ENCODE measurements around the gene SLC16A8.

Gene SLC16A8

DNA sequence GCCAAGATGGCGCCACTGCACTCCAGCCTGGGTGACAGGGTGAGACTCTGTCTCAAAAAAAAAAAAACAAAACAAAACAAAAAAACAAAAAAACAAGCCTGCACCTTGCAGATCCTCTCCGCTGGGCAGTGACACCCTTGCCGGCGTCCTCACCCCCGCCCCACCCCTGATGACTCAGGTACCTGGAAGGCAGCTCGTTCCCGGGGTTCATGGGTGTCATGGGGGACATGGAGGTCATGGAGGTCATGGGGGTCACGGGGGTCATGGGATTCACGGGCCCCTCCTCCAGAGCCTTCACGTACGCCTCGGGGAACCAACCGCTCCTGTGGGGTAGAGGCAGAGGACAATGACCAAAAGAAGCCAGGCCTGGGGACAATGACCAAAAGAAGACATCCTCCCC, 3.0 kb upstream of the SLC16A8 start:
- no peak overlapping the region for H3K9ac ChIP-seq (ENCODE audit: low read depth, low read length)
- no peak overlapping the region for H2AFZ ChIP-seq (ENCODE audit: low read depth, low read length)
- DNase-seq: no peak
- H3K27me3 ChIP-seq (ENCODE audit: insufficient read depth, low read length, poor library complexity): no peaks in the 10 kb centered on the region
- no peaks in the 10 kb centered on the region for H3K9me3 ChIP-seq (ENCODE audit: insufficient read depth, low read length, severe bottlenecking)
- no peaks in the 10 kb centered on the region for H3K36me3 ChIP-seq (ENCODE audit: insufficient read depth, low read length)
- ATAC-seq (ENCODE audit: insufficient read depth, low read depth): no peak
- H3K4me3 ChIP-seq (ENCODE audit: low read depth in 1 of 2, low read length in 2 of 2): no peak overlapping the region
- no peak overlapping the region for H3K27ac ChIP-seq (ENCODE audit: low read length)
- H4K20me1 ChIP-seq (ENCODE audit: insufficient read depth, low read length): no peaks in the 10 kb centered on the region
- H3K4me2 ChIP-seq (ENCODE audit: insufficient read depth, low read length): no peak overlapping the region
- H3K79me2 ChIP-seq (ENCODE audit: insufficient read depth, low read length): no peaks in the 10 kb centered on the region
- no peaks in the 10 kb centered on the region for H3K4me1 ChIP-seq (ENCODE audit: insufficient read depth, low read length)
- TF ChIP-seq, protein P1, sequence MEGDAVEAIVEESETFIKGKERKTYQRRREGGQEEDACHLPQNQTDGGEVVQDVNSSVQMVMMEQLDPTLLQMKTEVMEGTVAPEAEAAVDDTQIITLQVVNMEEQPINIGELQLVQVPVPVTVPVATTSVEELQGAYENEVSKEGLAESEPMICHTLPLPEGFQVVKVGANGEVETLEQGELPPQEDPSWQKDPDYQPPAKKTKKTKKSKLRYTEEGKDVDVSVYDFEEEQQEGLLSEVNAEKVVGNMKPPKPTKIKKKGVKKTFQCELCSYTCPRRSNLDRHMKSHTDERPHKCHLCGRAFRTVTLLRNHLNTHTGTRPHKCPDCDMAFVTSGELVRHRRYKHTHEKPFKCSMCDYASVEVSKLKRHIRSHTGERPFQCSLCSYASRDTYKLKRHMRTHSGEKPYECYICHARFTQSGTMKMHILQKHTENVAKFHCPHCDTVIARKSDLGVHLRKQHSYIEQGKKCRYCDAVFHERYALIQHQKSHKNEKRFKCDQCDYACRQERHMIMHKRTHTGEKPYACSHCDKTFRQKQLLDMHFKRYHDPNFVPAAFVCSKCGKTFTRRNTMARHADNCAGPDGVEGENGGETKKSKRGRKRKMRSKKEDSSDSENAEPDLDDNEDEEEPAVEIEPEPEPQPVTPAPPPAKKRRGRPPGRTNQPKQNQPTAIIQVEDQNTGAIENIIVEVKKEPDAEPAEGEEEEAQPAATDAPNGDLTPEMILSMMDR (IDR thresholded peaks at IDR 0.05; ENCODE audit: borderline replicate concordance, extremely low read depth, low read length, poor library complexity, severe bottlenecking): no peak
- no peak for TF ChIP-seq EZH2 (IDR thresholded peaks at IDR 0.05; ENCODE audit: borderline replicate concordance, low read depth, low read length, severe bottlenecking)

DNA sequence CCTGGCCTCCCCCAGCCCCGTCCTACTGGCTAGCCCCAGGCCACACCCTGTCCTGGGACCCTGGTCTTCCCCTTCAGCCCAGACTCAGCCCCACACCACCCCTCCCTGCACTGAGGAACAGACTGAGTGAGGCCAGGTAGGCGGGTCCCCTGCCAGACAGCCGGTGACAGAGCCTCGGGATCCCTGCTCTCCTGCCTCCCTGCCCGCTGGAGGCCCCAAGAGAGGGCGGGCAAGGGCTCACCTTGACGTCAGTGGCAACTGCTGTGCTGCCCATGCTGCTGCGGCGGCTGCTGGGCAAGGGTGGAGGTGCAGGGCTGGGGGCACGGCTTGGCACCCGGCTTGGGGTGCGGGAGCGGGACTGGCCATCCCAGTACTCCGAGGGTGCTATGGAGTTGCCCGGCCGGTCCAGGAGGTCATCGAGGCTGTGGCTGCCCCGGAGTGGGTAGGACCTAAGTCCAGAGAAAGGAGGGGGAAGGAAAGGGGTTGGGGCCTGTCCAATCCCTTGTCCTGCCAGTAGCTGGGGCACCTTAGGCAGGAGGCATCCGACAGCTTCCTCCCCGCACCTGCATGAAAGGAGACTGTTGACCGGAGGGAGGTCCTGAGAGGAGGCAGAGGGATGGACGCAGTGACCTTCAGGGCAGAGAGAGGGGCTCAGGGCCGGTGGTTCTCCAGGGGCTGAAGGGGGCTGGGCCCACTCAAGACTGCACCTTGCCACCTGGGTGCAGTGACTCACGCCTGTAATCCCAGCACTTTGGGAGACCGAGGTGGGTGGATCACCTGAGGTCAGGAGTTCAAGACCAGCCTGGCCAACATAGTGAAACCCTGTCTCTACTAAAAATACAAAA, 2.2 kb upstream of the SLC16A8 start:
- no peak for DNase-seq
- H3K9ac ChIP-seq (ENCODE audit: low read depth, low read length): no peak overlapping the region
- H3K9me3 ChIP-seq (ENCODE audit: insufficient read depth, low read length, severe bottlenecking): no peaks in the 10 kb centered on the region
- TF ChIP-seq EZH2 (IDR thresholded peaks at IDR 0.05; ENCODE audit: borderline replicate concordance, low read depth, low read length, severe bottlenecking): no peak
- TF ChIP-seq, protein P1 (IDR thresholded peaks at IDR 0.05; ENCODE audit: borderline replicate concordance, extremely low read depth, low read length, poor library complexity, severe bottlenecking): no peak
- H3K27ac ChIP-seq (ENCODE audit: low read length): no peak overlapping the region
- H3K4me3 ChIP-seq (ENCODE audit: low read depth in 1 of 2, low read length in 2 of 2): no peak overlapping the region
- H3K4me1 ChIP-seq (ENCODE audit: insufficient read depth, low read length): no peaks in the 10 kb centered on the region
- H3K36me3 ChIP-seq (ENCODE audit: insufficient read depth, low read length): no peaks in the 10 kb centered on the region
- H3K4me2 ChIP-seq (ENCODE audit: insufficient read depth, low read length): no peak overlapping the region
- no peaks in the 10 kb centered on the region for H3K79me2 ChIP-seq (ENCODE audit: insufficient read depth, low read length)
- H3K27me3 ChIP-seq (ENCODE audit: insufficient read depth, low read length, poor library complexity): no peaks in the 10 kb centered on the region
- no peak for ATAC-seq (ENCODE audit: insufficient read depth, low read depth)
- no peaks in the 10 kb centered on the region for H4K20me1 ChIP-seq (ENCODE audit: insufficient read depth, low read length)
- H2AFZ ChIP-seq (ENCODE audit: low read depth, low read length): no peak overlapping the region

DNA sequence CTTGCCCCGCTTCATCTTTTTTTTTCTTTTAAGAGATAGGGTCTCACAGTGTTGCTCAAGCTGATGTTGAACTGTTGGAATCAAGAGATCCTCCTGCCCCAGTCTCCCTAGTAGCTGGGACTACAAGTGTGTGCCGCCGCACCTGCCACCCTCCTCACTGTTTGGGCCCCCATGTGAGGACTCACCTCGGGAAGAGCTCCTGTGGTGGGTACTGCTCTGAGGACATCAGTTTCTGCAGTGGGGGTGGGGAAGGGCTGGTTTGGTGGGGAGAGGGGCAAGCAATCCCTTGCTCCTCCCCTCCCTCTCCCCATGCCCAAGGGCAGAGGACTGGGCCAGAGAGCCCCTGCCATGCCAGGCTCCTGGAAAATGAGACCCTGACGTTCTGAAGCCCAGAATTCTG, 1.5 kb upstream of the SLC16A8 start:
- Histone ChIP-seq H2AFZ (ENCODE audit: low read depth, low read length) (no peak overlapping the region), H3K9ac (ENCODE audit: low read depth, low read length) (no peak overlapping the region), H4K20me1 (ENCODE audit: insufficient read depth, low read length) (no peaks in the 10 kb centered on the region), H3K27me3 (ENCODE audit: insufficient read depth, low read length, poor library complexity) (no peaks in the 10 kb centered on the region), H3K36me3 (ENCODE audit: insufficient read depth, low read length) (no peaks in the 10 kb centered on the region), H3K4me1 (ENCODE audit: insufficient read depth, low read length) (no peaks in the 10 kb centered on the region), H3K27ac (ENCODE audit: low read length) (no peak overlapping the region), H3K4me2 (ENCODE audit: insufficient read depth, low read length) (no peak overlapping the region), H3K79me2 (ENCODE audit: insufficient read depth, low read length) (no peaks in the 10 kb centered on the region), H3K9me3 (ENCODE audit: insufficient read depth, low read length, severe bottlenecking) (no peaks in the 10 kb centered on the region), H3K4me3 (ENCODE audit: low read depth in 1 of 2, low read length in 2 of 2) (no peak overlapping the region)
- TF ChIP-seq EZH2 (IDR thresholded peaks at IDR 0.05; ENCODE audit: borderline replicate concordance, low read depth, low read length, severe bottlenecking): no peak
- TF ChIP-seq, protein P1 (IDR thresholded peaks at IDR 0.05; ENCODE audit: borderline replicate concordance, extremely low read depth, low read length, poor library complexity, severe bottlenecking): no peak
- DNase-seq (no peak), ATAC-seq (ENCODE audit: insufficient read depth, low read depth) (no peak)

Measured in DND-41 (cell line).